ENCODE measurements around the gene GPR161.

GPR161 gene

DNA sequence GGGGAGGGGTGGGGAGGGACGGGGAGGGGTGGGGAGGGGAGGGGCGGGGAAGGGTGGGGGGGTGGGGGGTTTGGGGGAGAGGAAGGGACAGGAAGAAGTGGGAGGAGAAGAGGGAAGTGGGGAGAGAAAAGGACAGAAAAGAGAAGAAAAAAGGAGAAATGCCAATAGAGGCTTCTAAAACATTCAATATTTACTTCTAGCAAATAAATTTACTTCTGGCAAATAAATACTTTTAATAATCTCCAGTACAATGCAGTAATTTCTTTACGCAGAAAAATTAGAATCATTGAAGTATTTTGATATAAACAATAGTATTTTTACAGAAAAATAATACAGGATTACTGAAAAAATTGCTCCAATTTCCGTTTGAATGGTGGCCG is 9.4 kb upstream of the GPR161 start:
- WGBS (ENCODE audit: extremely low coverage, insufficient coverage, low lambda C conversion rate), result no CpG with 5 or more reads among the region's 5 CpGs
- Histone ChIP-seq H3K4me1 (ENCODE audit: control insufficient read depth, low read depth, low read length) (peaks cover 4% of the 10 kb centered on the region), H4K5ac (ENCODE audit: low read length) (no peak overlapping the region), H3K9ac (ENCODE audit: low read length) (no peak overlapping the region), H3K79me2 (ENCODE audit: control insufficient read depth, insufficient read depth, low read length) (no peaks in the 10 kb centered on the region), H2BK120ac (ENCODE audit: low read depth, low read length) (no peak overlapping the region), H3K4me3 (ENCODE audit: low read length) (no peak overlapping the region), H3K56ac (ENCODE audit: low read length) (no peak overlapping the region), H3K23ac (ENCODE audit: low read length) (no peak overlapping the region), H3K27ac (ENCODE audit: low read depth, low read length) (no peak overlapping the region), H2BK5ac (ENCODE audit: low read length) (no peak overlapping the region), H3K79me1 (ENCODE audit: low read length) (no peaks in the 10 kb centered on the region), H2AK5ac (ENCODE audit: low read length) (no peak overlapping the region), H3K36me3 (ENCODE audit: control insufficient read depth, insufficient read depth, low read length) (no peaks in the 10 kb centered on the region), H3K4ac (ENCODE audit: low read depth, low read length) (no peak overlapping the region), H3K18ac (ENCODE audit: low read length) (no peak overlapping the region), H4K8ac (ENCODE audit: low read depth, low read length) (no peak overlapping the region), H3K27me3 (ENCODE audit: insufficient read depth, low read length, poor library complexity) (no peaks in the 10 kb centered on the region), H2BK15ac (replicated peaks; ENCODE audit: low read depth) (no peak overlapping the region), H3K4me2 (ENCODE audit: low read length) (no peak overlapping the region)
- DNase-seq, result no peak

DNA sequence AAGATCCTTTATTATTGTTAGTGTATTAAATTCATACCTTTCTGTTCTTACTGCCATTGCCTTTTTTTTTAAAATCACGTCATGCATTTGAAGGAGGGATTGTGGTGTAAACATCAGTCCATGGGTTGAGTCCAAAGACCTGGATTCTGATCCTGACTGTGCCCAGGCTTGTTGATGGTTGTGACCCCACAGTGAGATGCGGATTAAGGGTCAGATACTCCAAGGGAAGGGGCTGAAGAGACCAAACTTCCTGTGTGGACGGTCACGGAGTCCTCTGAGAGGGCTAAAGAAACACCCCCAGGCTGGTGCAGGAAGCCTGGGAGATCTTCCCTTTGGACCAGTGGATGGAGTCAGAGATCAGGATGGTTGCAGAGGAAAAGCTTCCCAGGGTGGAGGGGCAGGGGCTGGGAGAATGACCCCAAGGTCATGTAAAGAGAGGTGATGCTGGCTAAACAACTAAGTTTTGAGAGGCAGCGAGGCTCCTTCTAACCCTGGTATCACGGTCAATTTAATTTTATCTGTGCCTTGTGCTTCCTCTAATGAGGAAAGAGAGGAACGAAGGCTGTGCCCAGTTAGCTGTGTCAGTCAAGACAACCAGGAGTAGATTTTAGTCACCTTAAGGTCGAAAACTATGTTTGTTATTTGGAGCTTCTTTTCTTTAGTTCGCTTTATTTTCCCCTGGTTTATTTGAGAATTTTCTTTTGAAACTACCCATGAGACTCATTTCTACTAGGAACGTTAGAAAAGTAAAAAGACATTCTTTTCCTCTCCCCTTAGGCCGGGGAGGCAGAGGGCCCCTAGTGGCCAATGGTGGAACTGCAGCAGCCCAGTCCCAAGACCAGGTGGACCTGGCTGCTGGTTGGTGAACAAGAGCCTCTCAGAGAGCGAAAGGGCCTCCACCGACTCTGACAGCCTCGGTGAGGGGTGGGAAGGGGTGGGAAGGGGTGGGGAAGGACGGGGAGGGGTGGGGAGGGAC is 8.7 kb upstream of the GPR161 start:
- Histone ChIP-seq H2AK5ac (ENCODE audit: low read length) (no peak overlapping the region), H3K79me1 (ENCODE audit: low read length) (no peaks in the 10 kb centered on the region), H3K27me3 (ENCODE audit: insufficient read depth, low read length, poor library complexity) (no peaks in the 10 kb centered on the region), H3K36me3 (ENCODE audit: control insufficient read depth, insufficient read depth, low read length) (no peaks in the 10 kb centered on the region), H3K27ac (ENCODE audit: low read depth, low read length) (no peak overlapping the region), H3K4me2 (ENCODE audit: low read length) (no peak overlapping the region), H3K23ac (ENCODE audit: low read length) (no peak overlapping the region), H4K8ac (ENCODE audit: low read depth, low read length) (no peak overlapping the region), H3K9ac (ENCODE audit: low read length) (no peak overlapping the region), H2BK120ac (ENCODE audit: low read depth, low read length) (no peak overlapping the region), H3K18ac (ENCODE audit: low read length) (no peak overlapping the region), H2BK5ac (ENCODE audit: low read length) (no peak overlapping the region), H3K4ac (ENCODE audit: low read depth, low read length) (no peak overlapping the region), H3K4me1 (ENCODE audit: control insufficient read depth, low read depth, low read length) (peaks cover 4% of the 10 kb centered on the region), H4K5ac (ENCODE audit: low read length) (no peak overlapping the region), H3K56ac (ENCODE audit: low read length) (peak overlapping the region; percentile 80), H3K4me3 (ENCODE audit: low read length) (no peak overlapping the region), H3K79me2 (ENCODE audit: control insufficient read depth, insufficient read depth, low read length) (no peaks in the 10 kb centered on the region), H2BK15ac (replicated peaks; ENCODE audit: low read depth) (no peak overlapping the region)
- peak; percentile 96 for DNase-seq
- WGBS (ENCODE audit: extremely low coverage, insufficient coverage, low lambda C conversion rate), result no CpG with 5 or more reads among the region's 15 CpGs

DNA sequence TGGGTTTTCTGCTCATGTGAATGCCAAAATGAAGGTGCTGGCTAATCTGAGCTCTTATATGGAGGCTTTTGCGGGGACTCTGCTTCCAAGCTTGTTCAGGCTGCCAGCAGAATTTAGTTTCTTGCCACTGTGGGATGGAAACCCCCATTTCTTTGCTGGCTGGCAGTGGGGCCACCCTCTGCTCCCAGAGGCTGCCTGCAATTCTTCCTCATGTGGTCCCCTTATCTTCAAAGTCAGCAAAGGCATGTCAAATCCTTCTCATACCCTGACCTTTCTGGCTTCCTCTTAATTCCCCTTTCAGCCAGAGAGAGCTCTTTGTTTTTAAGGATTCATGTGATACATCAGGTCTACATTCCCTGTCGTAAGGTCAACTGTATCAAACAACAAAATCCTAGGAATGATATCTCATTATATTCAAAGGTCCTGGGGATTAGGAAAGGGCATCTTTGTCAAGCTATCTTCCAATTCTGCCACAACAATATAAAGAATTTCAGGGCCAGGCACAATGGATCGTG is 5.2 kb upstream of the GPR161 start:
- Histone ChIP-seq H2AK5ac (ENCODE audit: low read length) (no peak overlapping the region), H3K18ac (ENCODE audit: low read length) (no peak overlapping the region), H4K5ac (ENCODE audit: low read length) (no peak overlapping the region), H3K4me2 (ENCODE audit: low read length) (no peak overlapping the region), H4K8ac (ENCODE audit: low read depth, low read length) (no peak overlapping the region), H3K9ac (ENCODE audit: low read length) (no peak overlapping the region), H3K27ac (ENCODE audit: low read depth, low read length) (no peak overlapping the region), H3K56ac (ENCODE audit: low read length) (no peak overlapping the region), H3K79me1 (ENCODE audit: low read length) (no peaks in the 10 kb centered on the region), H2BK5ac (ENCODE audit: low read length) (no peak overlapping the region), H3K23ac (ENCODE audit: low read length) (no peak overlapping the region), H3K4me1 (ENCODE audit: control insufficient read depth, low read depth, low read length) (peaks cover 4% of the 10 kb centered on the region), H3K36me3 (ENCODE audit: control insufficient read depth, insufficient read depth, low read length) (no peaks in the 10 kb centered on the region), H3K4ac (ENCODE audit: low read depth, low read length) (no peak overlapping the region), H3K79me2 (ENCODE audit: control insufficient read depth, insufficient read depth, low read length) (no peaks in the 10 kb centered on the region), H2BK120ac (ENCODE audit: low read depth, low read length) (no peak overlapping the region), H3K27me3 (ENCODE audit: insufficient read depth, low read length, poor library complexity) (no peaks in the 10 kb centered on the region), H3K4me3 (ENCODE audit: low read length) (no peak overlapping the region), H2BK15ac (replicated peaks; ENCODE audit: low read depth) (no peak overlapping the region)
- peak; percentile 40 for DNase-seq
- WGBS (ENCODE audit: extremely low coverage, insufficient coverage, low lambda C conversion rate), result no CpG with 5 or more reads among the region's 3 CpGs

DNA sequence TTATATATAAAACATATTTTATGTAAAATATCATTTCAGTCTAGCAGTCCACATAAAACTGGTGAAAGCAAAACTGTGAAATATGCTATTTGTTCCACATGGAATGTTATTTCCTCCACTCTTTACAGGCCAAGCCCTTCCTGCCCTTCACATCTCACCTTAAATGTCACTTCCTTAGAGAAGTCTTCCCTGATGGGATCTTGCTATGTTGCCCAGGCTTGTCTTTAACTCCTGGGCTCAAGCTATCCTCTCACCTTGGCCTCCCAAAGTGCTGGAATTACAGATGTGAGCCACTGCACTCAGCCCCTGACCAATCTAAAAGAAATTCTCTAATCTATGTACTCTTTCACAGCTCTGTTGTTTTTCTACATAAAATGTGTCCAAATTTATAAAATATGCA is 2.3 kb upstream of the GPR161 start:
- Histone ChIP-seq H3K27ac (ENCODE audit: low read depth, low read length) (no peak overlapping the region), H3K56ac (ENCODE audit: low read length) (no peak overlapping the region), H2AK5ac (ENCODE audit: low read length) (no peak overlapping the region), H3K4me1 (ENCODE audit: control insufficient read depth, low read depth, low read length) (peaks cover 5% of the 10 kb centered on the region), H3K79me2 (ENCODE audit: control insufficient read depth, insufficient read depth, low read length) (peaks cover 2% of the 10 kb centered on the region), H4K8ac (ENCODE audit: low read depth, low read length) (no peak overlapping the region), H3K36me3 (ENCODE audit: control insufficient read depth, insufficient read depth, low read length) (no peaks in the 10 kb centered on the region), H2BK15ac (replicated peaks; ENCODE audit: low read depth) (no peak overlapping the region), H3K4me2 (ENCODE audit: low read length) (no peak overlapping the region), H3K4ac (ENCODE audit: low read depth, low read length) (no peak overlapping the region), H3K27me3 (ENCODE audit: insufficient read depth, low read length, poor library complexity) (no peaks in the 10 kb centered on the region), H3K23ac (ENCODE audit: low read length) (no peak overlapping the region), H3K18ac (ENCODE audit: low read length) (no peak overlapping the region), H2BK5ac (ENCODE audit: low read length) (no peak overlapping the region), H3K79me1 (ENCODE audit: low read length) (peaks cover 2% of the 10 kb centered on the region), H4K5ac (ENCODE audit: low read length) (no peak overlapping the region), H3K9ac (ENCODE audit: low read length) (no peak overlapping the region), H3K4me3 (ENCODE audit: low read length) (no peak overlapping the region), H2BK120ac (ENCODE audit: low read depth, low read length) (no peak overlapping the region)
- no peak for DNase-seq

DNA sequence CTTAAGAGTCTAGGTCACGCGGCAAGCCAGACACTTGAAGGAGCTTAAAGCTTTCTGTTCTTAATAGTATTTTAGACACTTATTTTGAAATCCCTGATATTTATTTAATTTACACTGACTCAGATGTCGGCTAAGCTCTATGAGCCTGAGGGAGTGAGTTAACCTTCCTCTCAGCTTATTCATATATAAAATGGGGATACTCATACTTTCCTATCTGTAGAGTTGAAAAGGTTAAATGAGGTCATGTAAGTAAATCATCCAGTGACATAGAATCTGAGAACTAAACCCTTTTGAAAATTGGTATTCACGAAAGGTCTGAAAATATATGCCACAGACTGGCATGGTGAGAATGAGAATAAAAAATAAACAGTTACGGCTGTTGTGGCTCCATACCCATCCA is 1.4 kb upstream of the GPR161 start:
- Histone ChIP-seq H3K79me1 (ENCODE audit: low read length) (peaks cover 2% of the 10 kb centered on the region), H3K4ac (ENCODE audit: low read depth, low read length) (no peak overlapping the region), H2BK5ac (ENCODE audit: low read length) (no peak overlapping the region), H2BK120ac (ENCODE audit: low read depth, low read length) (no peak overlapping the region), H3K4me1 (ENCODE audit: control insufficient read depth, low read depth, low read length) (peaks cover 5% of the 10 kb centered on the region), H3K18ac (ENCODE audit: low read length) (no peak overlapping the region), H3K4me3 (ENCODE audit: low read length) (no peak overlapping the region), H3K79me2 (ENCODE audit: control insufficient read depth, insufficient read depth, low read length) (peaks cover 2% of the 10 kb centered on the region), H2AK5ac (ENCODE audit: low read length) (no peak overlapping the region), H3K23ac (ENCODE audit: low read length) (no peak overlapping the region), H3K9ac (ENCODE audit: low read length) (no peak overlapping the region), H4K8ac (ENCODE audit: low read depth, low read length) (no peak overlapping the region), H2BK15ac (replicated peaks; ENCODE audit: low read depth) (no peak overlapping the region), H3K27ac (ENCODE audit: low read depth, low read length) (no peak overlapping the region), H3K36me3 (ENCODE audit: control insufficient read depth, insufficient read depth, low read length) (no peaks in the 10 kb centered on the region), H3K4me2 (ENCODE audit: low read length) (no peak overlapping the region), H3K27me3 (ENCODE audit: insufficient read depth, low read length, poor library complexity) (no peaks in the 10 kb centered on the region), H4K5ac (ENCODE audit: low read length) (no peak overlapping the region), H3K56ac (ENCODE audit: low read length) (no peak overlapping the region)
- DNase-seq, result no peak
- WGBS (ENCODE audit: extremely low coverage, insufficient coverage, low lambda C conversion rate), result no CpG with 5 or more reads among the region's 5 CpGs

DNA sequence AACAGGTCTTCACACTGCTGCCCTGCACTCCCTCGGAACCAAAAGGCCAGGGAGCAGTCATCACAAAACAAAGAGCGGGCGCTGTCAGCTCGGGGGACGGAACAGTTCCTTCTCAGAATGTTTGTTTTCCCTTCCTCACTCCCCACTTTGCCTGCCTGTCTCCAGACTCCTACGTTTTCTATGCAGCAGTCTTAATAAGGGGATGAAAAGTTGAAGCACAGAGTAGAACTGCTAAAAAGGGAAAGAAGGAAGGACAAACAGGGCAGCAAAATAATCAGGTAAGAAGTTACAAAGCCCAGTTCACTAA is 738 bp upstream of the GPR161 start:
- Histone ChIP-seq H2AK5ac (ENCODE audit: low read length) (no peak overlapping the region), H3K79me1 (ENCODE audit: low read length) (peaks cover 2% of the 10 kb centered on the region), H3K4me2 (ENCODE audit: low read length) (peak overlapping the region; percentile 66), H3K9ac (ENCODE audit: low read length) (peak overlapping the region; percentile 80), H2BK5ac (ENCODE audit: low read length) (no peak overlapping the region), H3K56ac (ENCODE audit: low read length) (peak overlapping the region; percentile 94), H2BK15ac (replicated peaks; ENCODE audit: low read depth) (no peak overlapping the region), H3K36me3 (ENCODE audit: control insufficient read depth, insufficient read depth, low read length) (no peaks in the 10 kb centered on the region), H4K8ac (ENCODE audit: low read depth, low read length) (no peak overlapping the region), H3K18ac (ENCODE audit: low read length) (peak overlapping the region; percentile 54), H2BK120ac (ENCODE audit: low read depth, low read length) (no peak overlapping the region), H4K5ac (ENCODE audit: low read length) (no peak overlapping the region), H3K79me2 (ENCODE audit: control insufficient read depth, insufficient read depth, low read length) (peaks cover 2% of the 10 kb centered on the region), H3K4me1 (ENCODE audit: control insufficient read depth, low read depth, low read length) (peaks cover 5% of the 10 kb centered on the region), H3K27me3 (ENCODE audit: insufficient read depth, low read length, poor library complexity) (no peaks in the 10 kb centered on the region), H3K27ac (ENCODE audit: low read depth, low read length) (no peak overlapping the region), H3K4ac (ENCODE audit: low read depth, low read length) (no peak overlapping the region), H3K23ac (ENCODE audit: low read length) (no peak overlapping the region), H3K4me3 (ENCODE audit: low read length) (peak overlapping the region; percentile 81)
- DNase-seq, result no peak
- no CpG with 5 or more reads among the region's 6 CpGs for WGBS (ENCODE audit: extremely low coverage, insufficient coverage, low lambda C conversion rate)

All from mesendoderm (in vitro differentiated cells).